ENCODE measurements around the gene WNT7B.

DNA sequence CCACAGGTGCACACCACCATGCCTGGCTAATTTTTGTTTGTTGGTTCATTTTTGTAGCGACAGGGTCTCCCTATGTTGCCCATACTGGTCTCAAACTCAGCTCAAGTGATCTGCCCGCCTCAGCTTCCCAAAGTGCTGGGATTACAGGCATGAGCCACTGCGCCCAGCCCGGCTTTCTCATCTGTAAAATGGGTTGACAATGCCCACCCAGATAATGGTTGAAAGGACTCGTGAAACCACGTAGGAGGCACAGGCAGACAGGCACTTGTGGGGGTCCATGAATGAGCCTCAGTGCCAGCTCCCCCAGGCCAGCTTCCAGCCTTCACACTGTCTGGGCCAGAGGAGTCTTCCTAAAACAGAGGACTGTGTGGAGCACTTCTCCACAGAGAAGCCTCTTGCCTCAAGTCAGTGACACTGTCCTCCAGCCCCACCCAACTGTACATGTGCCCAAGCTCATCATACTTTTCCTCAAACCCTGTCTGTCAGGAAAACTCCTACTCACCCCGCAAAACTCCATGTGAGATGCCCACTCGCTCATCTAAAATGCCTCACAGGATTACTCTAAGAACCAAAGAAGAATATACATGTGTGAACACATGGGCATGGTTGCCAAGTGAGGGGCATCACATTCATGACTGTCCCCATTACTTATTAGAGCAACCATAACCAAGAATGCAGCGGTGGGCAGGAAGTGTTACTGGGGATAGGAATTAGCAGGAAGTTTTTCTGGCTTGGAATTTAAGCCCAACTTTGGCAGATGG is 32.1 kb upstream of the WNT7B start:
- TF ChIP-seq, protein P1, sequence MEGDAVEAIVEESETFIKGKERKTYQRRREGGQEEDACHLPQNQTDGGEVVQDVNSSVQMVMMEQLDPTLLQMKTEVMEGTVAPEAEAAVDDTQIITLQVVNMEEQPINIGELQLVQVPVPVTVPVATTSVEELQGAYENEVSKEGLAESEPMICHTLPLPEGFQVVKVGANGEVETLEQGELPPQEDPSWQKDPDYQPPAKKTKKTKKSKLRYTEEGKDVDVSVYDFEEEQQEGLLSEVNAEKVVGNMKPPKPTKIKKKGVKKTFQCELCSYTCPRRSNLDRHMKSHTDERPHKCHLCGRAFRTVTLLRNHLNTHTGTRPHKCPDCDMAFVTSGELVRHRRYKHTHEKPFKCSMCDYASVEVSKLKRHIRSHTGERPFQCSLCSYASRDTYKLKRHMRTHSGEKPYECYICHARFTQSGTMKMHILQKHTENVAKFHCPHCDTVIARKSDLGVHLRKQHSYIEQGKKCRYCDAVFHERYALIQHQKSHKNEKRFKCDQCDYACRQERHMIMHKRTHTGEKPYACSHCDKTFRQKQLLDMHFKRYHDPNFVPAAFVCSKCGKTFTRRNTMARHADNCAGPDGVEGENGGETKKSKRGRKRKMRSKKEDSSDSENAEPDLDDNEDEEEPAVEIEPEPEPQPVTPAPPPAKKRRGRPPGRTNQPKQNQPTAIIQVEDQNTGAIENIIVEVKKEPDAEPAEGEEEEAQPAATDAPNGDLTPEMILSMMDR (IDR thresholded peaks at IDR 0.05): no peak
- TF ChIP-seq POLR2A (IDR thresholded peaks at IDR 0.05) (no peak), EP300 (IDR thresholded peaks at IDR 0.05) (no peak)
